Amygdala (tissue), 56 donors: ENCODE results near the gene EIPR1.

ENCODE experiments used
- DNase-seq, 56 donors: peaks; one replicate each; lab custom pipeline; 2025; lab: John Stamatoyannopoulos, UW

EIPR1 gene

GRCh38 chr2:3278521-3279218 is 98.9 kb downstream of the EIPR1 start:
- no peak for DNase-seq

GRCh38 chr2:3277748-3278520 is 99.7 kb downstream of the EIPR1 start:
- no peak for DNase-seq

GRCh38 chr2:3277050-3277747 is 100.4 kb downstream of the EIPR1 start:
- DNase-seq = no peak

- no peak for DNase-seq
Observed at GRCh38 chr2:3272761-3273160, 104.9 kb downstream of the EIPR1 start.

GRCh38 chr2:3270095-3270478 is 107.5 kb downstream of the EIPR1 start:
- DNase-seq = no peak

GRCh38 chr2:3269425-3270094 is 108.1 kb downstream of the EIPR1 start:
- DNase-seq = no peak

GRCh38 chr2:3268705-3269029 is 109.0 kb downstream of the EIPR1 start:
- no peak for DNase-seq

GRCh38 chr2:3267869-3268704 is 109.5 kb downstream of the EIPR1 start:
- no peak for DNase-seq

- DNase-seq = no peak
Observed at GRCh38 chr2:3266925-3267867, 110.4 kb downstream of the EIPR1 start.

GRCh38 chr2:3265981-3266924 is 111.4 kb downstream of the EIPR1 start:
- DNase-seq = peak in 3 of 56 donors; percentile 26 to 46 (median 28)

- no peak for DNase-seq
Observed at GRCh38 chr2:3265471-3265870, 112.1 kb downstream of the EIPR1 start.

- DNase-seq = no peak
Observed at GRCh38 chr2:3264010-3264744, 113.4 kb downstream of the EIPR1 start.

- DNase-seq = no peak
Observed at GRCh38 chr2:3263487-3263886, 114.1 kb downstream of the EIPR1 start.

- no peak for DNase-seq
Observed at GRCh38 chr2:3262437-3263388, 114.9 kb downstream of the EIPR1 start.

- no peak for DNase-seq
Observed at GRCh38 chr2:3261511-3261910, 116.1 kb downstream of the EIPR1 start.

- no peak for DNase-seq
Observed at GRCh38 chr2:3260959-3261358, 116.7 kb downstream of the EIPR1 start.
